Measurements from ENCODE around the gene PCCA. TPM values are rescaled to one million over a fixed set of nuclear protein-coding genes. Genes with fewer than 3 reads are reported as not detected.

The PCCA gene
- total RNA-seq, 1 experiment from 2014 or later: 39.9 TPM

DNA sequence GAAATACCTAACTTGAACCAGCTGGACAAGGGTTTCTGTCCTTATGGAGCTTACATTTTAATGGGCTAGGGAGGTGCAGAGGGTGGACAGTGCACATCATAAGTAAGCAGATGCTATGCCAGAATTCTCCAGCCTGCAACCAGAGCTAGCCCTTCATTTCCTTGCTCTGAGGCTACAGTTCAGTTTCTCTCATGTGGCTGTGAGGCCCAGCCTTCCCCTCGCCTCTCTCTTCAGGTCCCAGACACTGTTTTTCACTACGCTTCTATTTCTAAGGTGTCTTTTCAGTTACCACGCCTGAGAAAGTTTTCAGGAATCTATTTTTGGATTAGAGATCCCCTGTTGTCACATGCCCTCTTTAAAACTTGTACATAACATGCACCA lies 141.9 kb downstream of the PCCA start:
- TF ChIP-seq, protein P1, sequence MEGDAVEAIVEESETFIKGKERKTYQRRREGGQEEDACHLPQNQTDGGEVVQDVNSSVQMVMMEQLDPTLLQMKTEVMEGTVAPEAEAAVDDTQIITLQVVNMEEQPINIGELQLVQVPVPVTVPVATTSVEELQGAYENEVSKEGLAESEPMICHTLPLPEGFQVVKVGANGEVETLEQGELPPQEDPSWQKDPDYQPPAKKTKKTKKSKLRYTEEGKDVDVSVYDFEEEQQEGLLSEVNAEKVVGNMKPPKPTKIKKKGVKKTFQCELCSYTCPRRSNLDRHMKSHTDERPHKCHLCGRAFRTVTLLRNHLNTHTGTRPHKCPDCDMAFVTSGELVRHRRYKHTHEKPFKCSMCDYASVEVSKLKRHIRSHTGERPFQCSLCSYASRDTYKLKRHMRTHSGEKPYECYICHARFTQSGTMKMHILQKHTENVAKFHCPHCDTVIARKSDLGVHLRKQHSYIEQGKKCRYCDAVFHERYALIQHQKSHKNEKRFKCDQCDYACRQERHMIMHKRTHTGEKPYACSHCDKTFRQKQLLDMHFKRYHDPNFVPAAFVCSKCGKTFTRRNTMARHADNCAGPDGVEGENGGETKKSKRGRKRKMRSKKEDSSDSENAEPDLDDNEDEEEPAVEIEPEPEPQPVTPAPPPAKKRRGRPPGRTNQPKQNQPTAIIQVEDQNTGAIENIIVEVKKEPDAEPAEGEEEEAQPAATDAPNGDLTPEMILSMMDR (IDR thresholded peaks at IDR 0.05; ENCODE audit: insufficient read depth in 1 of 2, low read depth in 1 of 2, low read length in 1 of 2, severe bottlenecking in 1 of 2, unreplicated experiment in 1 of 2): no peak
- no peaks in the 10 kb centered on the region for H3K9me3 Mint-ChIP-seq (ENCODE audit: unreplicated experiment)
- BruUV-seq (replicated peaks): no TSS peak
- H3K36me3 ChIP-seq (ENCODE audit: control insufficient read depth, insufficient read depth, low read length): no peaks in the 10 kb centered on the region
- no peaks in the 10 kb centered on the region for H3K27me3 ChIP-seq (replicated peaks; ENCODE audit: control insufficient read depth, insufficient read depth, low read length)
- H3K27me3 Mint-ChIP-seq (ENCODE audit: insufficient read depth, unreplicated experiment): no peaks in the 10 kb centered on the region
- H3K4me1 Mint-ChIP-seq (ENCODE audit: low read depth, unreplicated experiment): peaks cover 5% of the 10 kb centered on the region
- ChIA-PET POLR2A (no interaction called here), CTCF (no interaction called here)
- peaks cover 17% of the 10 kb centered on the region for H3K4me1 ChIP-seq
- H3K4me3 ChIP-seq (ENCODE audit: low read depth, low read length): no peak overlapping the region
- H3K36me3 Mint-ChIP-seq (ENCODE audit: insufficient read depth, unreplicated experiment): no peaks in the 10 kb centered on the region
- H3K9me3 ChIP-seq: no peaks in the 10 kb centered on the region
- DNase-seq: no peak
- H3K4me3 Mint-ChIP-seq (ENCODE audit: unreplicated experiment): no peak overlapping the region
- intact Hi-C loops (cut with micrococcal nuclease; ENCODE audit: unreplicated experiment): no loop called here
- no peak overlapping the region for H3K27ac Mint-ChIP-seq (ENCODE audit: unreplicated experiment)

DNA sequence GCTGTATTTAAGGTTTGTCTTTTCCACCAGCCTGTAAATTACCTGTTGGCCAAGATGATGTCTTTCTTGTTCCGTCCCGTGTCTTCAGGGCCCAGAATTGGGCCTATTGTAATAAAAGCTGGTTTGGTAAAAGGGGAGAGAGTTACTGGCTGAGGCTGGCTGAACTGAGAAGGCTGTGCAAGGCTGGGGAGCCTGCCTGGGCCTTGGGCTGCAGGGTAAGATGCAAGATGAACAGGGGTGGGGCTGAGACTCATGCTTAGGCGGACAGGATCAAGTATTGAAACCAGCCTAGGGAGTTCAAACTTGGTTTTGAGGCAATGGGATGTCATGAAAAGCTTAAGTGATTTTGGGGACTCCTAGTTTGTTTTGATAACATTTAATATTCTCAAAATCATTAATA lies 142.3 kb downstream of the PCCA start:
- no peak overlapping the region for H3K4me3 Mint-ChIP-seq (ENCODE audit: unreplicated experiment)
- no peaks in the 10 kb centered on the region for H3K36me3 Mint-ChIP-seq (ENCODE audit: insufficient read depth, unreplicated experiment)
- Histone ChIP-seq H3K36me3 (ENCODE audit: control insufficient read depth, insufficient read depth, low read length) (no peaks in the 10 kb centered on the region), H3K4me1 (peaks cover 19% of the 10 kb centered on the region), H3K9me3 (no peaks in the 10 kb centered on the region), H3K27me3 (replicated peaks; ENCODE audit: control insufficient read depth, insufficient read depth, low read length) (no peaks in the 10 kb centered on the region), H3K4me3 (ENCODE audit: low read depth, low read length) (no peak overlapping the region)
- no peak for DNase-seq
- no peaks in the 10 kb centered on the region for H3K27me3 Mint-ChIP-seq (ENCODE audit: insufficient read depth, unreplicated experiment)
- H3K4me1 Mint-ChIP-seq (ENCODE audit: low read depth, unreplicated experiment): peaks cover 9% of the 10 kb centered on the region
- POLR2A ChIA-PET: no interaction called here
- intact Hi-C loops (cut with micrococcal nuclease; ENCODE audit: unreplicated experiment): no loop called here
- TF ChIP-seq, protein P1 (IDR thresholded peaks at IDR 0.05; ENCODE audit: insufficient read depth in 1 of 2, low read depth in 1 of 2, low read length in 1 of 2, severe bottlenecking in 1 of 2, unreplicated experiment in 1 of 2): no peak
- BruUV-seq (replicated peaks): no TSS peak
- CTCF ChIA-PET: no interaction called here
- H3K9me3 Mint-ChIP-seq (ENCODE audit: unreplicated experiment): no peaks in the 10 kb centered on the region
- H3K27ac Mint-ChIP-seq (ENCODE audit: unreplicated experiment): no peak overlapping the region

DNA sequence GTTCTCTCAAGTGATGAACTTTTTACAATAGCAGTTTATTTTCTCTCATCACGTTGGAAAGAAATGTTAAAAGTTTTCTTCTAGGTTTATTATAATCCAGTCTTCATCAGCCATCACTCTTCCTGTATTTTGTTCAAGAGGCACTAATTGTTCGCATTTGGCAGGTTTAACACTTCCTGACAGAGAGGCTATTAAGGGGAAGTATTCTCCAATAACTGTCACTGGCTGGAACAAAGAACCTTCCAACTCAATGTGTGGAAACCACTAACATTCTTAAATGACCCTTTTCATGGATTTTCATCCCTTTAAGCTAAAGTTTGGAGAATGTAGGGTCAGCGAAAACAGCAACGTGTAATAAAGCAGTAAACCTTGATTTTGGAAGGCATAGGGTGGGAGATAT lies 145.1 kb downstream of the PCCA start:
- Histone ChIP-seq H3K4me3 (ENCODE audit: low read depth, low read length) (no peak overlapping the region), H3K4me1 (peaks cover 19% of the 10 kb centered on the region), H3K27me3 (replicated peaks; ENCODE audit: control insufficient read depth, insufficient read depth, low read length) (no peaks in the 10 kb centered on the region), H3K9me3 (no peaks in the 10 kb centered on the region), H3K36me3 (ENCODE audit: control insufficient read depth, insufficient read depth, low read length) (no peaks in the 10 kb centered on the region; the same call in 1 of the 2 replicates)
- POLR2A ChIA-PET: no interaction called here
- DNase-seq: no peak
- Mint-ChIP-seq H3K27me3 (ENCODE audit: insufficient read depth, unreplicated experiment) (no peaks in the 10 kb centered on the region), H3K4me1 (ENCODE audit: low read depth, unreplicated experiment) (peaks cover 10% of the 10 kb centered on the region), H3K36me3 (ENCODE audit: insufficient read depth, unreplicated experiment) (peaks cover 6% of the 10 kb centered on the region), H3K27ac (ENCODE audit: unreplicated experiment) (no peak overlapping the region), H3K4me3 (ENCODE audit: unreplicated experiment) (no peak overlapping the region), H3K9me3 (ENCODE audit: unreplicated experiment) (no peaks in the 10 kb centered on the region)
- TF ChIP-seq, protein P1 (IDR thresholded peaks at IDR 0.05; ENCODE audit: insufficient read depth in 1 of 2, low read depth in 1 of 2, low read length in 1 of 2, severe bottlenecking in 1 of 2, unreplicated experiment in 1 of 2): no peak
- no TSS peak for BruUV-seq (replicated peaks)
- CTCF ChIA-PET: interaction anchor here (1.7 kb wide), 1 partner anchor 576 kb away, joined by 7 read pairs; no protein-coding TSS in a partner anchor
- intact Hi-C loops (cut with micrococcal nuclease; ENCODE audit: unreplicated experiment): loop anchor here (2.0 kb wide), 4 partner anchors 135 to 281 kb away; partner anchors contain the start of genes PCCA and ZIC2
